Measurements from ENCODE around the gene FBXO27.

The FBXO27 gene

DNA sequence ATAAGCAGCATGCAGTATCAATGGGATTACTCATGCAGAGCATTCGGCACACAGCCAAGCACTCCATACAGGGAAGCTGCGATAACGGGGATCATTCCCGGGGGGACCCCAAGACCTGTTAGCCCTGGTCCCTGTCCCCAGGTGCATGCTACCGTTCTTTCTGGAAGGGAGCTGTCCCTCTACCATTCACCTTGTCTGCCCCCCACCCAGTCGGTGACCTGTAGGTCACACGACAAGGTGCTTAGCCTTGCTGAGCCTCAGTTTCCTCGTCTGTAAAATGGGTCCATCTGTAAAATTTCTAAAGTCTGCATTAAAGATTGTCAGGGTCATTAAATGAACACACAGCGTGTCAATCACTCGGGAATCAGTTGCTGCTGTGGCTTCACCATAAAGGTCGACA lies 45.0 kb upstream of the FBXO27 start:
- Histone ChIP-seq H3K79me2 (ENCODE audit: insufficient read depth, low read length) (no peaks in the 10 kb centered on the region), H3K4me3 (ENCODE audit: low read depth, low read length, poor library complexity, severe bottlenecking) (no peak overlapping the region), H3K4me2 (ENCODE audit: low read length) (no peak overlapping the region), H3K4me1 (ENCODE audit: insufficient read depth, low read length, severe bottlenecking) (no peaks in the 10 kb centered on the region), H3K27me3 (ENCODE audit: insufficient read depth, low read length) (no peaks in the 10 kb centered on the region), H3K9ac (ENCODE audit: low read length) (no peak overlapping the region), H2AFZ (ENCODE audit: low read length) (no peak overlapping the region), H3K27ac (ENCODE audit: low read depth, low read length, poor library complexity, severe bottlenecking) (no peak overlapping the region), H4K20me1 (ENCODE audit: insufficient read depth, low read length) (no peaks in the 10 kb centered on the region), H3K9me2 (ENCODE audit: low read depth, low read length) (no peaks in the 10 kb centered on the region), H3F3A (ENCODE audit: insufficient read depth, low read length) (no peaks in the 10 kb centered on the region), H3K36me3 (ENCODE audit: insufficient read depth, low read length) (no peaks in the 10 kb centered on the region), H3K9me3 (ENCODE audit: low read length) (no peaks in the 10 kb centered on the region)
- no peak for TF ChIP-seq EZH2 (IDR thresholded peaks at IDR 0.05; ENCODE audit: borderline replicate concordance, low read length)
- TF ChIP-seq, protein P1, sequence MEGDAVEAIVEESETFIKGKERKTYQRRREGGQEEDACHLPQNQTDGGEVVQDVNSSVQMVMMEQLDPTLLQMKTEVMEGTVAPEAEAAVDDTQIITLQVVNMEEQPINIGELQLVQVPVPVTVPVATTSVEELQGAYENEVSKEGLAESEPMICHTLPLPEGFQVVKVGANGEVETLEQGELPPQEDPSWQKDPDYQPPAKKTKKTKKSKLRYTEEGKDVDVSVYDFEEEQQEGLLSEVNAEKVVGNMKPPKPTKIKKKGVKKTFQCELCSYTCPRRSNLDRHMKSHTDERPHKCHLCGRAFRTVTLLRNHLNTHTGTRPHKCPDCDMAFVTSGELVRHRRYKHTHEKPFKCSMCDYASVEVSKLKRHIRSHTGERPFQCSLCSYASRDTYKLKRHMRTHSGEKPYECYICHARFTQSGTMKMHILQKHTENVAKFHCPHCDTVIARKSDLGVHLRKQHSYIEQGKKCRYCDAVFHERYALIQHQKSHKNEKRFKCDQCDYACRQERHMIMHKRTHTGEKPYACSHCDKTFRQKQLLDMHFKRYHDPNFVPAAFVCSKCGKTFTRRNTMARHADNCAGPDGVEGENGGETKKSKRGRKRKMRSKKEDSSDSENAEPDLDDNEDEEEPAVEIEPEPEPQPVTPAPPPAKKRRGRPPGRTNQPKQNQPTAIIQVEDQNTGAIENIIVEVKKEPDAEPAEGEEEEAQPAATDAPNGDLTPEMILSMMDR (IDR thresholded peaks at IDR 0.05; ENCODE audit: low read length), result no peak

DNA sequence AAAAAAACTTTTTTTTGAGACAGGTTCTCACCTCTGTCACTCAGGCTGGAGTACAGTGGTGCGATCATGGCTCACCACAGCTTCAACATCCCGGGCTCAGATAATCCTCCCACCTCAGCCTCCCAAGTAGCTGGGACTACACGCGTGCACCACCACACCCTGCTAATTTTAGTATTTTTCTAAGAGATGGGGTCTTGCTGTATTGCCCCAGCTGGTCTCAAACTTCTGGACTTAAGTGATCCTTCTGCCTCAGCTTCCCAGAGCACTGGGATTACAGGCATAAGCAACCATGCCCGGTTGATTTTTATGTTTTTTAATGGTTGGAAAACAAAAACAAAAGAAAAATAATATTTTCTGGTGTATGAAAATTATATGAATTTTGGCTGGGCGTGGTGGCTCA lies 42.6 kb upstream of the FBXO27 start:
- TF ChIP-seq EZH2 (IDR thresholded peaks at IDR 0.05; ENCODE audit: borderline replicate concordance, low read length), result no peak
- TF ChIP-seq, protein P1 (IDR thresholded peaks at IDR 0.05; ENCODE audit: low read length), result no peak
- Histone ChIP-seq H3K9ac (ENCODE audit: low read length) (no peak overlapping the region), H3K4me3 (ENCODE audit: low read depth, low read length, poor library complexity, severe bottlenecking) (no peak overlapping the region), H3K27me3 (ENCODE audit: insufficient read depth, low read length) (no peaks in the 10 kb centered on the region), H3K9me3 (ENCODE audit: low read length) (no peaks in the 10 kb centered on the region), H3K4me2 (ENCODE audit: low read length) (no peak overlapping the region), H3K9me2 (ENCODE audit: low read depth, low read length) (no peaks in the 10 kb centered on the region), H3F3A (ENCODE audit: insufficient read depth, low read length) (no peaks in the 10 kb centered on the region), H4K20me1 (ENCODE audit: insufficient read depth, low read length) (no peaks in the 10 kb centered on the region), H3K36me3 (ENCODE audit: insufficient read depth, low read length) (no peaks in the 10 kb centered on the region), H3K27ac (ENCODE audit: low read depth, low read length, poor library complexity, severe bottlenecking) (no peak overlapping the region), H2AFZ (ENCODE audit: low read length) (no peak overlapping the region), H3K4me1 (ENCODE audit: insufficient read depth, low read length, severe bottlenecking) (no peaks in the 10 kb centered on the region), H3K79me2 (ENCODE audit: insufficient read depth, low read length) (no peaks in the 10 kb centered on the region)

DNA sequence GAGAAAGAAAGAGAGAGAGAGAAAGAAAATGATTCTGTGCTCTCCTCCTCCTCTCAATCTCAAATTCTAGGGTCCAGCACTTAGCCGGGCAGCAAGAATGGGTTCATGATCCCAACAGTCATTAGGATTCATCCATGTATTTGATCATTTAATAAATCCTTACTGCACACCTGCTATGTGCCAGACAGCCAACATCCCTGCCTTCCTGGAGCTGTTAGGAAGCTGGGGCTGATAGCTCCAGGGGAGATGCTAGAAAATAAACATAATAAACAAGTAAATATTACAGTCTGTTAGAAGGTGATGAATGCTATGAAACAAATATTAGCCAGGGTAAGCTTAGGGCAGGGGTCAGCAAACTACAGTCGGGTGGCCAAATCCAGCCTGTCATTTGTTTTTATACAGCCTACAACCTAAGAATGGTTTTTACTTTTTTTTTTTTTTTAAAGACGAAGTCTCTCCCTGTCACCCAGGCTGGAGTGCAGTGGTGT lies 41.9 kb upstream of the FBXO27 start:
- Histone ChIP-seq H3K4me3 (ENCODE audit: low read depth, low read length, poor library complexity, severe bottlenecking) (no peak overlapping the region), H3K9me2 (ENCODE audit: low read depth, low read length) (no peaks in the 10 kb centered on the region), H3K27me3 (ENCODE audit: insufficient read depth, low read length) (no peaks in the 10 kb centered on the region), H4K20me1 (ENCODE audit: insufficient read depth, low read length) (no peaks in the 10 kb centered on the region), H3K36me3 (ENCODE audit: insufficient read depth, low read length) (no peaks in the 10 kb centered on the region), H3K9me3 (ENCODE audit: low read length) (no peaks in the 10 kb centered on the region), H2AFZ (ENCODE audit: low read length) (no peak overlapping the region), H3K4me2 (ENCODE audit: low read length) (no peak overlapping the region), H3K4me1 (ENCODE audit: insufficient read depth, low read length, severe bottlenecking) (no peaks in the 10 kb centered on the region), H3K9ac (ENCODE audit: low read length) (no peak overlapping the region), H3F3A (ENCODE audit: insufficient read depth, low read length) (no peaks in the 10 kb centered on the region), H3K79me2 (ENCODE audit: insufficient read depth, low read length) (no peaks in the 10 kb centered on the region), H3K27ac (ENCODE audit: low read depth, low read length, poor library complexity, severe bottlenecking) (no peak overlapping the region)
- no peak for TF ChIP-seq EZH2 (IDR thresholded peaks at IDR 0.05; ENCODE audit: borderline replicate concordance, low read length)
- TF ChIP-seq, protein P1 (IDR thresholded peaks at IDR 0.05; ENCODE audit: low read length), result no peak
